Choroid plexus epithelial cell (primary cell): ENCODE measurements around the gene CKAP4.
A peak's percentile ranks its signal among the peaks of the same experiment; 100 is the strongest.
"Not testable (repeated sequence)": the region's sequence is repeated elsewhere in the genome, so short reads cannot be mapped to it uniquely, and the experiment has no call there.

ENCODE experiments used
- DNase-seq: peaks from one replicate; pipeline ENCODE4 v3.0.0-alpha.2; 2010; ENCODE audit warnings: low read depth
- H3K4me3 ChIP-seq: 2 replicates; pipeline ENCODE4 v1.5.1; 2011; ENCODE audit warnings: low read depth, mild to moderate bottlenecking, control low read depth, low read length, moderate library complexity
- TF ChIP-seq, protein P1 (sequence below): conservative IDR thresholded peaks from 2 replicates; pipeline ENCODE4 v1.5.1; 2011; ENCODE audit warnings: low read depth, mild to moderate bottlenecking, control low read depth, inconsistent platforms, low read length, moderate library complexity

CKAP4 gene

DNA sequence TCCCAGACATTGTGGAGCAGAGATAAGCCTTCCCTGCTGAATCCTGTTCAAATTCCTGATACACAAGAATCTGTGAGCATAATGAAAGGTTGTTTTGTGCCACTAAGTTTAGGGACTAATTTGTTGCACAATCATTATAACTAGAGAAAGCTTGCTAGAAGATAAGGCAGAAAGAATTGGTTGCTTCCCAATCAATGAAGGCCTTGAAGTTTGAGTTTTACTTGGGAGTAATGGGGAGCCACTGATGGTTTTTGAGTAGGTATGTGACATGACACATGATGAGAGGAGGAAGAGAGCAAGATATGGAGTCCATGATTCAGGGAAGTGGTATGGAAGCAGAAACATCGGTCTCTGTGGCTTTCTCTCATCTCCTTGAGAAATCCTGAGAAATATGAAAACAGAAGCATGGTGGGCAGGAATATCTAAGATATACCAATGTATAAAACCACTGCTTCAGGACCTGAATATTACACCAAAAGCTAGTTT lies 41.4 kb upstream of the CKAP4 start:
- H3K4me3 ChIP-seq = no peak overlapping the region
- TF ChIP-seq, protein P1, sequence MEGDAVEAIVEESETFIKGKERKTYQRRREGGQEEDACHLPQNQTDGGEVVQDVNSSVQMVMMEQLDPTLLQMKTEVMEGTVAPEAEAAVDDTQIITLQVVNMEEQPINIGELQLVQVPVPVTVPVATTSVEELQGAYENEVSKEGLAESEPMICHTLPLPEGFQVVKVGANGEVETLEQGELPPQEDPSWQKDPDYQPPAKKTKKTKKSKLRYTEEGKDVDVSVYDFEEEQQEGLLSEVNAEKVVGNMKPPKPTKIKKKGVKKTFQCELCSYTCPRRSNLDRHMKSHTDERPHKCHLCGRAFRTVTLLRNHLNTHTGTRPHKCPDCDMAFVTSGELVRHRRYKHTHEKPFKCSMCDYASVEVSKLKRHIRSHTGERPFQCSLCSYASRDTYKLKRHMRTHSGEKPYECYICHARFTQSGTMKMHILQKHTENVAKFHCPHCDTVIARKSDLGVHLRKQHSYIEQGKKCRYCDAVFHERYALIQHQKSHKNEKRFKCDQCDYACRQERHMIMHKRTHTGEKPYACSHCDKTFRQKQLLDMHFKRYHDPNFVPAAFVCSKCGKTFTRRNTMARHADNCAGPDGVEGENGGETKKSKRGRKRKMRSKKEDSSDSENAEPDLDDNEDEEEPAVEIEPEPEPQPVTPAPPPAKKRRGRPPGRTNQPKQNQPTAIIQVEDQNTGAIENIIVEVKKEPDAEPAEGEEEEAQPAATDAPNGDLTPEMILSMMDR = no peak
- DNase-seq = peak; percentile 15

DNA sequence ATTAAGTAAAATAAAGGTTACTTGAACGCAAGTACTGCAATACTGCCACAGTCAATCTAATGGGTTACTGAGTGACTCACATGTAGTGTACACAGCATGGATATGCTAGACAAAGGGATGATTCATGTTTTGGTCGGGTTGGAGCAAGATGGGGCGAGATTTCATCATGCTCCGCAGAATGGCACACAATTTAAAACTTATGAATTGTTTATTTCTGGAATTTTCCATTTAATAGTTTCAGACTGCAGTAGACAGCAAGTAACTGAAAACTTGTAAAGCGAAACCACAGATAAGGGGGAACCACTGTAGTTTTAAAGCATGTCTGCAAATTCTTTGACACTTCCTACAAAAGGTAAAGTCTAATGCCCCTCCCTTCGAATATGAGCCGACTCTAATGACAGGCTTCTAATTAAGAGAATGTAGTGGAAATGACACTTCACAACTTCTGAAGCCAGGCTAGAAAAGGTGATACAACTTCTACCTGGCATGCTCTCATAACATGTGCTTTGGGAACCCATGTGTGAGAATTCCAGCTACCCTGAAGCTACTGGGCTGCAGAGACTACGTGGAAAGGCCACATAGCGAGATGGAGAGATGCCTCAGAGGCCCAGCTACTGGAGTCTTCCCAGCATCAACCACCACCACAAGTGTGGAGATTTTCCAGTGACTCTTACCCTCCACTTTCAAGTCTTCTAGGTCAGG lies 40.8 kb upstream of the CKAP4 start:
- TF ChIP-seq, protein P1 = no peak
- no peak overlapping the region for H3K4me3 ChIP-seq
- peak; percentile 94 for DNase-seq

DNA sequence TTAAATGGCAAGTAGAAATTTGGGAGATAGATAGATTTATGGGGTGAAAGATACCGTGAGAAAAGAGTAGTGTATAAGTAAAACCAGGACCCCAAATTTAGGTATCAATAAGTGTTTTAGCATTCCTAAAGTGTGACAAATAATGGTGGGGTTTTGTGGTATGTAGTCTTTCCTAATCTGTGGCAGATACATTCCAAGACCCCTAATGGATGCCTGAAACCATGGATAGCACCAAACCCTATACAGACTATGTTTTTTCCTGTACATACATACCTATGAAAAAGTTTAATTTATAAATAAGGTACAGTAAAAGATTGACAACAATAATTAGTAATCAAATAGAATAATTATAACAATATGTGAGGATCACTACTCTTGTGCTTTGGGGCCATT lies 40.3 kb upstream of the CKAP4 start:
- no peak overlapping the region for H3K4me3 ChIP-seq
- TF ChIP-seq, protein P1 = no peak
- no peak for DNase-seq

DNA sequence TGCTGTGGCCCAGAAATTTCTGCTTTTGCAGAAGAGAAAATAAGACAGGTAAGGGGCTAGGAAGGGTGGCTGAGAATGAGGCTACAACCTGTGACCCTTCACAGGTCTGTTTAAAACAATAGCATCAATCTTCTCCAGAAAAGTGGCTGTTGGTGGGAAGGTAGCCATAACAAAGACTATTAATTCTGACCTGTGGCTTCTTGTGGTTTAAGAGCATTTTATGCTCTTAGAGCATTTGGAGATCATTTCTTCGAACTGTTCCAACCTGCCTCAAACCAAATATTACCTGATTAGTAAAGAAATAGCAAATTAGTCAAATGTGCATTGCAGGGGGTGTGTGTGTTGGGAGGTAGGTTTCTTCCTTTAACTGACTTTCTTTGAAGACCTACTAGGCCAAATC lies 39.5 kb upstream of the CKAP4 start:
- no peak for DNase-seq
- no peak overlapping the region for H3K4me3 ChIP-seq
- TF ChIP-seq, protein P1 = no peak

DNA sequence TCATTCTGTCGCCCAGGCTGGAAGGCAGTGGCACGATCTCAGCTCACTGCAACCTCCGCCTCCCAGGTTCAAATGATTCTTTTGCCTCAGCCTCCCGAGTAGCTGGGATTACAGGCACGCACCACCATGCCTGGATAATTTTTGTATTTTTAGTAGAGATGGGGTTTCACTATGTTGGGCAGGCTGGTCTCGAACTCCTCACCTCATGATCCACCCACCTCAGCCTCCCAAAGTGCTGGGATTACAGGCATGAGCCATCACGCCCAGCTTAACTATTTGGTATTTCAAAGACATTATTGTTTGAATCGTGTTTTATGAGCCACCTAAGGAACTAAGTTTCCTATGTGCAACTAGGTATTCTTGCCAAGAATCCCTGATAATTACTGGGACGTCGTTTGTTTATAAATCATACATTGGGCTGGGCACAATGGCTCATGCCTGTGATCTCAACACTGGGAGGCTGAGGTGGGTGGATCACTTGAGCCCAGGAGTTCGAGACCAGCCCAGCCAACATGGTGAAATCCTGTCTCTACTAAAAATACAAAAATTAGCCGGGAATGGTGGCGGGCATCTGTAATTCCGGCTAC lies 38.8 kb upstream of the CKAP4 start:
- not testable (repeated sequence) for DNase-seq, H3K4me3 ChIP-seq

DNA sequence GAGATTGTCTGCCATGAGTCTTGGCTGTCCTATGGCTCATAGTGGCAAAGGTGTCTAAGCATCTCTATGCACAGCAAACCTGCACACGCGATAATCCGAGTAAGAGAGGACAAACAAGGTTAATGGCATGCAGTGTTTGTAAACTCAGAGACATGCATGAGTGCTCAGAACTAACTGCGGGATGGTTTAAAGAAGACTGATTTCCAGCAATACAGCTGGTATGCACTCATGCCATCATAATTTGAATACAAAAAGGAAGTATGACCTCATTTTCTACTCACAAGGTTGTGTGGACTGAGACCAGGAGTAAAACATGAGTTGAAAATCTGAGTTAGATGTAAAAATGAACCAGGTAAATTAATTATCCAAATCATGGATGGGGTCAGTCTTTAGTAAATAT lies 38.2 kb upstream of the CKAP4 start:
- no peak for DNase-seq
- H3K4me3 ChIP-seq = no peak overlapping the region
- TF ChIP-seq, protein P1 = no peak

DNA sequence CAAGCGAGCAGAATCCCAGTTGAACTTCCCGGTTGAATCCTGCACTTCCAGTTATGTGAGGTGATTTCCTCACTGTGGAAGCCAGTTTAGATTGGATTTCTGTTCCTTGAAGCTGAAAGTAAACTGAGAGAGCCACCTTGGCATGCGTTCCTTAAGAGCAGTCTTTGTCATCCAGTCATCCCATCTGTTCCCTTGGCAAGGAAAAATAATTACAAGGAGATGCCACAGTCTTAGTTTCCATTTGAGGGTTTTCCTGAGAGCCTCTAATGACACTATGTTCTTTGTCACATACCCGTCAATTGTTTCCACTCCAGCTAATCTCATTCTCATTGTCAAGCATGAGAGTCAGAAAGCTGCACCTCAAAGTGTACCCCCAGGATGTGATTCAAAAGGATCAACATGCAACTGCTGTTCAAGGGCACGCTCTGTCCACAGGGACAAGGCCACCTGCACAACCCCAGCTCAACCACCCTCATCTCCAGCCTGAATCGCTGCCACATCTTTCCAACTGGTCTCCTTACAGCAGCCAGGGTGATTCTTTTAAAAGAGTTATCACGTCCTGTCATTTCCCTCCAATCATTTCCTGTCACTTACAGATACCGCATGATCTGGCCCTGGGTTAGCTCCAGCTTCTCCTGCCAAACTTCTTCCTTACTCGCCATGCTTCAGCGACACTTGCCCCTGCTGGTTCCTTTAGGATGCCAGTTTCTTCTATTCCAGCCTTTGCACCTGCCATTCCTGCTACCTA lies 36.7 kb upstream of the CKAP4 start:
- TF ChIP-seq, protein P1 = no peak
- H3K4me3 ChIP-seq = no peak overlapping the region
- no peak for DNase-seq
